OCI-M2 (cell line): Measurements from ENCODE around the gene DNAL1.
A peak's percentile ranks its signal among the peaks of the same experiment; 100 is the strongest.
"Not testable (repeated sequence)": the region's sequence is repeated elsewhere in the genome, so short reads cannot be mapped to it uniquely, and the experiment has no call there.

Source experiments
- DNase-seq: peaks from one replicate; lab custom pipeline; 2025; ENCODE audit not compliant: unreplicated experiment; lab: John Stamatoyannopoulos, UW

Gene DNAL1, protein sequence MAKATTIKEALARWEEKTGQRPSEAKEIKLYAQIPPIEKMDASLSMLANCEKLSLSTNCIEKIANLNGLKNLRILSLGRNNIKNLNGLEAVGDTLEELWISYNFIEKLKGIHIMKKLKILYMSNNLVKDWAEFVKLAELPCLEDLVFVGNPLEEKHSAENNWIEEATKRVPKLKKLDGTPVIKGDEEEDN

GRCh38 chr14:73644531-73645247 lies at the start of gene DNAL1:
Gene DNAL1, plus strand, starts transcription at chr14:73644986. Its CDS starts 54 bp downstream, at chr14:73645040.
- DNase-seq, result peak; percentile 83

- no peak for DNase-seq
Measured at GRCh38 chr14:73599499-73599898, 45.3 kb upstream of the DNAL1 start.

DNA sequence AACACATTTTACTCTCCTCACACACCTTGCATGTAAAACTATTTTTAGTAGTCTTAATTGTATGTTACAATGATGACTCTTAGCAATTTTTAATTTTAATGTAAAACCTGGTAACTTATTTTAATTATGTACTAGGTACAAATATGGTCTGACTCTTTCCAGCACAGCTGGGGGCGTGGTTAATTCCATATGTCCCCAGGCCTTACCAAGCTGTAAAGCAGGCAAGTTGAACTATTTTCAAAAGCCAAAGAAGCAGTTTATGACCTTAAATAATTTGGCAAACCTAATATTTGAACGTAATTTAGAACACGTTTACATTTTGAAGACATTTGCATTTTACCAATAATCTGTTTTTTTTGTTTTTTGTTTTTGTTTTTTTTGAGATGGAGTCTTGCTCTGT lies 41.8 kb upstream of the DNAL1 start:
- DNase-seq, result no peak

GRCh38 chr14:73606271-73606670 lies 38.5 kb upstream of the DNAL1 start:
- no peak for DNase-seq

GRCh38 chr14:73607241-73607640 lies 37.5 kb upstream of the DNAL1 start:
- no peak for DNase-seq

- DNase-seq, result no peak
Measured at GRCh38 chr14:73610687-73611086, 34.1 kb upstream of the DNAL1 start.

DNA sequence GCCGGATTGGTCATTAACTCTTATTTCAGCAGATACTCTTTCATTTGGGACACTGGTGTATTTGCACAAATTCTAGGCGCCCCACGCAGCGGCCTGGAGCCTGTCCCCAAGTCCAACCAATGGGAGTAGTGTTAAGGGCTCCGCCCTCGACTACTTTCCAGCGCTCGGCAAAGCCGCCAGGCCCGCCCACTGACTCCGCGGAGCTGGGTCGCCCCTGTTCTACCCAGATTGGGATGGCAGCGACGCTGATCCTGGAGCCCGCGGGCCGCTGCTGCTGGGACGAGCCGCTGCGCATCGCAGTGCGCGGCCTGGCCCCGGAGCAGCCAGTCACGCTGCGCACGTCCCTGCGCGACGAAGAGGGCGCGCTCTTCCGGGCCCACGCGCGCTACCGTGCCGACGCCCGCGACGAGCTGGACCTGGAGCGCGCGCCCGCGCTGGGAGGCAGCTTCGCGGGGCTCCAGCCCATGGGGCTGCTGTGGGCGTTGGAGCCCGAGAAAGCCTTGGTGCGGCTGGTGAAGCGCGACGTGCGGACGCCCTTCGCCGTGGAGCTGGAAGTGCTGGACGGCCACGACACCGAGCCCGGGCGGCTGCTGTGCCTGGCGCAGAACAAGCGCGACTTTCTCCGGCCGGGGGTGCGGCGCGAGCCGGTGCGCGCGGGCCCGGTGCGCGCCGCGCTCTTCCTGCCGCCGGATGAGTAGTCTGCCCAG lies 32.3 kb upstream of the DNAL1 start, which contains the start of gene ACOT6:
Gene ACOT6 (plus strand): TSS at position 179 of the 707 bp plus-strand sequence. CDS start 55 bp downstream, at position 234.
- no peak for DNase-seq

DNA sequence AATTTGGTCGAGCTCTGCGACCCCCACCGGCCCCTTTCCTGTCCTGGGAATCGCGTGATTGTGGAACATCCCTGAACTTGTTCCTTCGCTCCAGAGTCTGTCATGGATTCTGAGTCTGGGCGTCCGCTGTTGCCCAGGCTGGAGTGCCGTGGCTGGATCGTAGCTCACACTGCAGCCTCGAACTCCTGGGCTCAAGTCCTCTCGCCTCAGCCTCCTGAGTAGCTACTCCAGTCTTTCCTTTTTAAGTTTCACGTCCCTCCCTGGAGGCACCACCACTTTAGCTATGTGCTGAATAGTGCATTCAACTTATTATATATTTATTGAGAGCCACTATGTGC lies 31.8 kb upstream of the DNAL1 start:
- no peak for DNase-seq

DNA sequence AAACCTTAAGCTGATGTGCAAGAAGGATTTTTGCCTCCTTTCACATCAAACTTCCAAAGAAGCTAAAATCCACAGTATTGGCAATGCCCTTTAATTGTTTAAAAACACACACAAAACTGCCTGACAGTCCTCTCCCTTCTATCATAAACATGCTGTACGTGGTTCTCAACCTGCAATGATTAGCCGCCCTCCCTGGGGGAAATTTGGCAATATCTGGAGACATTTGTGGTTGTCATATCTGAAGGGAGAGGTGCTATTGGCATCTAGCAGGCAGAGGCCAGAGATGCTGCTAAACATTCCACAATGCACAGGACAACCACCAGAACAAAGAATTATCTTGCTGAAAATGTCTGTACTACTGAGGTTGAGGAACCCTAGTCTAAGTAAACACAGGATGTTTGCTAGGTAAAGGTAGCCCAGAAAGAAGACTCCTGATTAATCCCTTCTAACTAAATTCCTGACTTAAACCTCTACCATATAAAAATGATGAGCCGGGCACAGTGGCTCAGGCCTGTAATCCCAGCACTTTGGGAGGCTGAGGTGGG lies 31.3 kb upstream of the DNAL1 start:
- no peak for DNase-seq

DNA sequence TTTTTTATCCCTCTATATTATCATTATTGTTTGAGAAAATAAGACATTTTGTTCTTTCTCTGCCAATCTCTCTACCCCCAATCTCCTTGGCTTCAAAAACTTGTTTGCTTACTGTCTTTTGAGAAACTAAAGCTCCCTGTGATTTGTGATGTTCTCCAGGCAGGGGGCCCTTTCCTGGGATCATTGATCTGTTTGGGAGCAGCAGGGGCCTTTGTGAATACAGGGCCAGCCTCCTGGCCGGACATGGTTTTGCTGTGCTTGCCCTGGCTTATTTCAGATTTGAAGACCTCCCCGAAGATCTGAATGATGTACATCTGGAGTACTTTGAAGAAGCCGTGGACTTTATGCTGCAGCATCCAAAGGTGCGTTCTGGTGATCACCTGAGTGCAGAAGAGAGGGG lies 28.0 kb upstream of the DNAL1 start:
- DNase-seq, result no peak

DNA sequence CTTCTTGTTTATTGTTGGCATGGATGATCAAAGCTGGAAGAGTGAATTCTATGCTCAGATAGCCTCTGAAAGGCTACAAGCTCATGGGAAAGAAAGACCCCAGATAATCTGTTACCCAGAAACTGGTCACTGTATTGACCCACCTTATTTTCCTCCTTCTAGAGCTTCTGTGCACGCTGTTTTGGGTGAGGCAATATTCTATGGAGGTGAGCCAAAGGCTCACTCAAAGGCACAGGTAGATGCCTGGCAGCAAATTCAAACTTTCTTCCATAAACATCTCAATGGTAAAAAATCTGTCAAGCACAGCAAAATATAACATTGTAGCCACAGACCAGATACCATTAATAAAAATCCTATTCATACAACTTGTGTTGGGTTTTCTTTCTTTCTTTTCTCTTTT lies 25.3 kb upstream of the DNAL1 start:
- no peak for DNase-seq

- no peak for DNase-seq
Measured at GRCh38 chr14:73620268-73620667, 24.5 kb upstream of the DNAL1 start.

GRCh38 chr14:73623504-73624054 lies 21.2 kb upstream of the DNAL1 start:
- no peak for DNase-seq

DNA sequence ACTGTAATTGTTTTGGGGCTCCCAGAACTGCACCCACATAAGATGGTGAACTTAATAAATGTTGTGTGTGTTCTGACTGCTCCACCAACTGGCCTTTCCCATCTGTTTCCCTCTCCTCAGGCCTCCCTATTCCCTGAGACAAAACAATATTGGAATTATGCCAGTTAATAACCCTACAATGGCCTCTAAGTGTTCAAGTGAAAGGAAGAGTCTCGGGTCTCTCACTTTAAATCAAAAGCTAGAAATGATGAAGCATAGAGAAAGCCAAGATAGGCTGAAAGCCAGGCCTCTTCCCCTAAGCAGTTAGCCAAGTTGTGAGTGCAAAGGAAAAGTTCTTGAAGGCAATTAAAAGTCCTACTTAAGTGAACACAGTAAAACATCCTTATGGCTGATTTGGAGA lies 19.1 kb upstream of the DNAL1 start:
- no peak for DNase-seq

- DNase-seq, result no peak
Measured at GRCh38 chr14:73627151-73627558, 17.6 kb upstream of the DNAL1 start.

GRCh38 chr14:73630009-73630780 lies 14.6 kb upstream of the DNAL1 start:
- DNase-seq, result peak; percentile 60

DNA sequence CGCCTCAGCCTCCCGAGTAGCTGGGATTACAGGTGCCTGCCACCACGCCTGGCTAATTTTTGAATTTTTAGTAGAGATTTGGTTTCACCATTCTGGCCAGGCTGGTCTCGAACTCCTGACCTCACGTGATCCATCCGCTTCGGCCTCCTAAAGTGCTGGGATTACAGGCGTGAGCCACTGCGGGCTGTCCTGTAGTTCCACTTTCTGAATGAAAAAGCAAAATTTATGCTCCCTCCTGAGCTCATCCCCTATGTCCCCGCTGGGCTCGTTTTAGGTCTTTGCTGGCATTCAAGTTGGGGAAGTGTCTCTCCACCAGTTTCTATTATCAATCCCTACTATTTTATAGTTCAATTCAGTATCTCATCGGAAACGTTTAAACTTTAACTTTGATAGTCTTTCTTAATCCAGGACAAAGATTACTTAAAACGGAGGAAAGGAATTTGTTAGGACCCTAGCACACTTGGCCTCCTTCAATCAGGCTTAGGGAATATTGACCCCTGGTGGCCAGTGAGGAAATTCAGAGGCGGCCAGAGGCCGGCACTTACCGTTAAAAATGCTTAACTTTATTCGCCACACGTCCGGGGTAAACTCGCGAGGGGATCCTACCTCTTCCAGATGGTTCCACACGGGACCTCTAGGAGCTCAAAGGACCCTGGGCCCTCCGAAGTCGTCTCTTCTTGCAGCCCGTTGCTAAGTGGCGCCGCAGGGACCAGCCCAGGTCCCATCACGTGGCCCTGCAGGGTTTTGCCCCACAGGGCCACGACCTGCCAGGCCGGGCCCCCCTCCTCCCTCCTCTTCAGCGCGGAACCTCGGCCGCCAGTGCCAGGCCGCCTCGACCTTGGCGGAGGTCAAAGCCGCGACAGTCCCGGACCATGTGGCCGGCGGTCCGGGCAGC lies 11.4 kb upstream of the DNAL1 start:
- DNase-seq, result no peak

GRCh38 chr14:73634011-73634833 lies 10.6 kb upstream of the DNAL1 start:
- DNase-seq, result no peak

- not testable (repeated sequence) for DNase-seq
Measured at GRCh38 chr14:73636355-73636754, 8.4 kb upstream of the DNAL1 start.
